A549 (cell line): ENCODE data around the gene NTF3.

Source experiments
- CTCF ChIP-seq: fragments of >200 bp; sonication (Bioruptor Twin); formaldehyde crosslinking; IDR thresholded peaks from 3 replicates; pipeline ENCODE4 v1.5.1; 2016
- POLR2A ChIP-seq: IDR thresholded peaks from 2 replicates; pipeline ENCODE4 v1.6.1; 2012; ENCODE audit warnings: mild to moderate bottlenecking, low read length

DNA sequence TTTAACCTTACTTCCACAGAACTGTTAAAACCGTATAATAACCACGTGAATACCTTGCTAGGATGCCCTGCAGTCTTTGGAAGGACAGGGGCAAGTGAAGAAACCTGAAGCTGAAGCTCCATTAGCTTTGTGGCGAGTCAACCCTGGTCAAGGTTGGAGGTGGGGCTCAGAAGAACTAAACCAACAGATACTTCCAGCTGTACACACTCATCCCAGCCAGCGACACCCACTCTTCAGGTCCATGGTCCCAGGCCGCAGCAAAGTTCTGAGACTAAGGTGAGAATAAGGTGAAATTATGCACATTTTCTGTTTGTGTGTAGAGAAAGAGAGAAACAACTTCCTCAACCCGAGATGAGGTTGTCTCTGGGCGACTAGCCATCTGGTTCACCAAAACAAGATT, 77.6 kb downstream of the NTF3 start:
- TF ChIP-seq CTCF: no peak
- TF ChIP-seq POLR2A: no peak
